Ovary (tissue), 9 donors: ENCODE data around the gene BST1. TPM values are rescaled to one million over a fixed set of nuclear protein-coding genes. Genes with fewer than 3 reads are reported as not detected.

Experiments used
- DNase-seq, 5 donors: peaks; one replicate each; pipeline ENCODE4 v3.0.0-alpha.2; 2019 to 2020
- H3K27ac ChIP-seq, 2 donors: fragments of 200-600 bp; one replicate each; pipeline versions ENCODE4 v1.5.1 to v1.8.0; 2019 to 2022
- H3K27me3 ChIP-seq: fragments of 200-600 bp; one replicate; pipeline ENCODE4 v1.8.0; 2022
- H3K36me3 ChIP-seq: fragments of 200-600 bp; sonication (generic); one replicate; pipeline ENCODE4 v1.5.1; 2019
- H3K4me1 ChIP-seq: one replicate; pipeline ENCODE4 v1.8.1; 2013; ENCODE audit warnings: mild to moderate bottlenecking, moderate library complexity; ENCODE audit not compliant: insufficient read depth
- H3K4me3 ChIP-seq: fragments of 200-600 bp; sonication (generic); one replicate; pipeline ENCODE4 v1.5.1; 2017
- H3K9me3 ChIP-seq, 2 donors: fragments of 200-600 bp in 1 of 2; sonication (generic) in 1 of 2; one replicate each; pipeline versions ENCODE4 v1.5.1 to v1.8.1; 2013 to 2019; ENCODE audit warnings: mild to moderate bottlenecking in 1 of 2, moderate library complexity in 1 of 2
- CTCF ChIP-seq, 3 donors: fragments of 450-650 bp in 2 of 3; fragments of 200-600 bp in 1 of 3; IDR thresholded peaks; one replicate each; pipeline versions ENCODE4 v1.5.1 to v1.8.0; 2016 to 2022; ENCODE audit warnings: antibody characterized with exemption in 3 of 3, mild to moderate bottlenecking in 1 of 3
- EP300 ChIP-seq: sonication (generic); formaldehyde crosslinking; IDR thresholded peaks from one replicate; pipeline ENCODE4 v1.6.1; 2017; ENCODE audit warnings: antibody characterized with exemption
- POLR2A ChIP-seq: fragments of 450-650 bp; IDR thresholded peaks from one replicate; pipeline ENCODE4 v1.6.1; 2017; ENCODE audit warnings: antibody characterized with exemption, mild to moderate bottlenecking, moderate library complexity
- WGBS, 3 donors: extraction: QIAGEN DNeasy Blood & Tissue Kit in 1 of 3; methylation state at CpG; one replicate each; pipeline versions ENCODE4 v1.1.5 to v1.1.7; 2013 to 2017; 5-methylcytosine and 5-hydroxymethylcytosine counted together
- intact Hi-C, 4 donors: fragments of 100-400 bp; cut with DNase I; formaldehyde crosslinking; loops; one replicate each; pipeline versions ENCODE4 v1.11.0 to v1.15.1; 2022 to 2023
- polyA plus RNA-seq, 2 donors: library from polyadenylated mRNA; stranded (reverse); fragments of 200-250 nt in 1 of 2; fragments of 350-450 nt in 1 of 2; fragmentation: Illumina TruSeq in 1 of 2; extraction: RNeasy Lipid Tissue Mini Kit (QIAGEN cat#74804) in 1 of 2; gene quantifications; one replicate each; pipeline ENCODE4 v1.2.3, GENCODE V29; 2013 to 2014
- total RNA-seq, 7 donors: library from RNA; depleted of rRNA in 2 of 7; stranded (reverse); fragments of >200 nt in 2 of 7; fragmentation: NEBNext Ultra II Directional in 3 of 7; extraction: Animal tissue kit (Norgen Biotek cat#: 25700) in 3 of 7; gene quantifications; one replicate each; pipeline versions ENCODE4 v1.1.0 to v1.2.4, GENCODE V29; 2016 to 2023
- donor health status: DM: no; HTN: no; CAD: no; lungs with moderate emphysema.
- donor health status: DM: no; HTN: no; CAD: no.
- donor health status: Bipolar disorder and iron deficiency.
- donor health status: DM: yes; HTN: yes; CAD: no.
- donor health status: DM: no; HTN: no; CAD: no.
- donor health status: DM: yes; HTN: yes; CAD: no.

BST1 gene
- total and polyA plus RNA-seq, 9 donors, result 5.6 to 18.5 (median 7.5) TPM

DNA sequence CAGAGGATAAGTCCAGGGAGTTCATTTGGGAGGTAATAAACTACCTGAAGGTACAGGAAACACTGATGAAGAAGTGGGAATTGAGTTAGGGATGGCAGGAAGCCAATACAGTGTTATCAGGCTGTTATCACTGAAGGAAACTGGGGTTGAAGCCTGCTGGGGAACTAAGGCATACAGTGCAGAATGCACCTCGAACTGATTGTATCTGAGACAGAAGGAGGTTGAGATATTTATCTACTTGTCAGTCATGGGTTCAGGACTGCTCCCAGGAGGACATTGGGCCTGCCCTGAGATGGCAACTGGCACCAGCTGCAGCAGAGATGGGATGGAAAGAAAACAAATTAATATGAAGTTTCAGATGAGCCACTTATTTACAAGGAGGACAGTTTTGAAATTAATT, 39.8 kb downstream of the BST1 start:
- Histone ChIP-seq H3K4me1 (no peaks in the 10 kb centered on the region), H3K27ac (no peak overlapping the region), H3K4me3 (no peak overlapping the region), H3K36me3 (no peaks in the 10 kb centered on the region), H3K27me3 (no peaks in the 10 kb centered on the region), H3K9me3 (no peaks in the 10 kb centered on the region)
- TF ChIP-seq POLR2A, result no peak
- TF ChIP-seq EP300, result no peak
- TF ChIP-seq CTCF (IDR thresholded peaks at IDR 0.05), result no peak
- DNase-seq, result no peak
- 42 to 57% (median 55%) methylated on average over 1 of the region's 1 CpG for whole genome bisulfite sequencing, 3 donors
- intact Hi-C loops, result no loop called here

- no peak overlapping the region for H3K27ac ChIP-seq
- intact Hi-C loops, result no loop called here
These were observed 41.2 kb downstream of the BST1 start for GRCh38 chr4:15744016-15744545.

GRCh38 chr4:15746110-15746509, 43.2 kb downstream of the BST1 start:
- H3K4me1 ChIP-seq, result no peaks in the 10 kb centered on the region
- TF ChIP-seq CTCF (IDR thresholded peaks at IDR 0.05) (no peak), POLR2A (no peak), EP300 (no peak)
- WGBS, 3 donors, result 94 to 100% (median 96%) methylated on average over 1 of the region's 1 CpG
- no peaks in the 10 kb centered on the region for H3K27me3 ChIP-seq
- no peaks in the 10 kb centered on the region for H3K9me3 ChIP-seq
- H3K36me3 ChIP-seq, result no peaks in the 10 kb centered on the region
- no peak overlapping the region for H3K4me3 ChIP-seq
- no peak for DNase-seq
- H3K27ac ChIP-seq, result no peak overlapping the region
- intact Hi-C loops, result no loop called here

More at GRCh38 chr4:15744016-15744545, 41.2 kb downstream of the BST1 start:
- DNase-seq, result no peak
- Histone ChIP-seq H3K9me3 (no peaks in the 10 kb centered on the region), H3K4me3 (no peak overlapping the region), H3K4me1 (no peaks in the 10 kb centered on the region), H3K27me3 (no peaks in the 10 kb centered on the region), H3K36me3 (no peaks in the 10 kb centered on the region)
- 44 to 58% (median 53%) methylated on average over 5 of the region's 5 CpGs for WGBS, 3 donors
- TF ChIP-seq POLR2A, result no peak
- TF ChIP-seq EP300, result no peak
- TF ChIP-seq CTCF (IDR thresholded peaks at IDR 0.05), result no peak

GRCh38 chr4:15749001-15749400, 46.1 kb downstream of the BST1 start:
- intact Hi-C loops, result no loop called here
- no peaks in the 10 kb centered on the region for H3K27me3 ChIP-seq
- H3K36me3 ChIP-seq, result no peaks in the 10 kb centered on the region
- DNase-seq, result no peak
- TF ChIP-seq POLR2A (no peak), CTCF (IDR thresholded peaks at IDR 0.05) (no peak), EP300 (no peak)
- H3K9me3 ChIP-seq, result no peaks in the 10 kb centered on the region
- H3K27ac ChIP-seq, result no peak overlapping the region
- H3K4me1 ChIP-seq, result no peaks in the 10 kb centered on the region
- no peak overlapping the region for H3K4me3 ChIP-seq
- 66 to 73% (median 68%) methylated on average over 6 of the region's 6 CpGs for WGBS, 3 donors
